Measurements from ENCODE around the gene PNISR. TPM values are rescaled to one million over a fixed set of nuclear protein-coding genes. Genes with fewer than 3 reads are reported as not detected.

Gene PNISR
- total RNA-seq, 1 donor from 2014 or later, result 151 TPM

DNA sequence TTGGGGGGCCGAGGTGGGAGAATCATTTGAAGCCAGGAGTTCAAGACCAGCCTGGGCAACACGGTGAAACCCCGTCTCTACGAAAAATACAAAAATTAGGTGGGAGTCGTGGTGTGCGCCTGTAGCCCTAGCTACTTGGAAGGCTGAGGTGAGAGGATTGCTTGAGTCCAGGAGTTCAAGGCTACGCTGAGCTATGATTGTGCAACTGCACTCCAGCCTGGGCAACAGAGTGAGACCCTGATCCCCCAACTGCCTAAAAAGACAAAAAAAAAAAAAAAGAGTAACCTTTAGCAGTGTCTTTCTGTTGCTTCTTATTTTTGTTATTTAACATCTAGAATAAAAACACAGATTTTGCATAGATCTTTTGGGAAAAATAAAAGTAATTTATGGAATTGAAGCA lies 18.0 kb downstream of the PNISR start:
- TF ChIP-seq, protein P1, sequence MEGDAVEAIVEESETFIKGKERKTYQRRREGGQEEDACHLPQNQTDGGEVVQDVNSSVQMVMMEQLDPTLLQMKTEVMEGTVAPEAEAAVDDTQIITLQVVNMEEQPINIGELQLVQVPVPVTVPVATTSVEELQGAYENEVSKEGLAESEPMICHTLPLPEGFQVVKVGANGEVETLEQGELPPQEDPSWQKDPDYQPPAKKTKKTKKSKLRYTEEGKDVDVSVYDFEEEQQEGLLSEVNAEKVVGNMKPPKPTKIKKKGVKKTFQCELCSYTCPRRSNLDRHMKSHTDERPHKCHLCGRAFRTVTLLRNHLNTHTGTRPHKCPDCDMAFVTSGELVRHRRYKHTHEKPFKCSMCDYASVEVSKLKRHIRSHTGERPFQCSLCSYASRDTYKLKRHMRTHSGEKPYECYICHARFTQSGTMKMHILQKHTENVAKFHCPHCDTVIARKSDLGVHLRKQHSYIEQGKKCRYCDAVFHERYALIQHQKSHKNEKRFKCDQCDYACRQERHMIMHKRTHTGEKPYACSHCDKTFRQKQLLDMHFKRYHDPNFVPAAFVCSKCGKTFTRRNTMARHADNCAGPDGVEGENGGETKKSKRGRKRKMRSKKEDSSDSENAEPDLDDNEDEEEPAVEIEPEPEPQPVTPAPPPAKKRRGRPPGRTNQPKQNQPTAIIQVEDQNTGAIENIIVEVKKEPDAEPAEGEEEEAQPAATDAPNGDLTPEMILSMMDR (conservative IDR thresholded peaks at IDR 0.05), result no peak
- Mint-ChIP-seq H3K9me3 (no peaks in the 10 kb centered on the region), H3K27ac (no peak overlapping the region), H3K36me3 (peaks cover 41% of the 10 kb centered on the region), H3K4me1 (ENCODE audit: unreplicated experiment) (no peaks in the 10 kb centered on the region), H3K27me3 (no peaks in the 10 kb centered on the region), H3K4me3 (no peak overlapping the region)
- no peak for DNase-seq (ENCODE audit: extremely low spot score, unreplicated experiment)

- H3K9me3 Mint-ChIP-seq, result no peaks in the 10 kb centered on the region
- H3K4me3 Mint-ChIP-seq, result no peak overlapping the region
- peaks cover 34% of the 10 kb centered on the region for H3K36me3 Mint-ChIP-seq
- H3K27ac Mint-ChIP-seq, result no peak overlapping the region
- TF ChIP-seq, protein P1 (conservative IDR thresholded peaks at IDR 0.05), result no peak
- no peak for DNase-seq (ENCODE audit: extremely low spot score, unreplicated experiment)
- no peaks in the 10 kb centered on the region for H3K27me3 Mint-ChIP-seq
- H3K4me1 Mint-ChIP-seq (ENCODE audit: unreplicated experiment), result no peaks in the 10 kb centered on the region
Measured at GRCh38 chr6:99402448-99402847, 22.7 kb downstream of the PNISR start.

GRCh38 chr6:99397287-99397686 lies 27.8 kb downstream of the PNISR start:
- TF ChIP-seq, protein P1 (conservative IDR thresholded peaks at IDR 0.05), result no peak
- no peaks in the 10 kb centered on the region for H3K27me3 Mint-ChIP-seq
- H3K9me3 Mint-ChIP-seq, result no peaks in the 10 kb centered on the region
- H3K36me3 Mint-ChIP-seq, result peaks cover 13% of the 10 kb centered on the region
- H3K27ac Mint-ChIP-seq, result no peak overlapping the region
- H3K4me3 Mint-ChIP-seq, result no peak overlapping the region
- peaks cover 6% of the 10 kb centered on the region for H3K4me1 Mint-ChIP-seq (ENCODE audit: unreplicated experiment)
- DNase-seq (ENCODE audit: extremely low spot score, unreplicated experiment), result no peak

DNA sequence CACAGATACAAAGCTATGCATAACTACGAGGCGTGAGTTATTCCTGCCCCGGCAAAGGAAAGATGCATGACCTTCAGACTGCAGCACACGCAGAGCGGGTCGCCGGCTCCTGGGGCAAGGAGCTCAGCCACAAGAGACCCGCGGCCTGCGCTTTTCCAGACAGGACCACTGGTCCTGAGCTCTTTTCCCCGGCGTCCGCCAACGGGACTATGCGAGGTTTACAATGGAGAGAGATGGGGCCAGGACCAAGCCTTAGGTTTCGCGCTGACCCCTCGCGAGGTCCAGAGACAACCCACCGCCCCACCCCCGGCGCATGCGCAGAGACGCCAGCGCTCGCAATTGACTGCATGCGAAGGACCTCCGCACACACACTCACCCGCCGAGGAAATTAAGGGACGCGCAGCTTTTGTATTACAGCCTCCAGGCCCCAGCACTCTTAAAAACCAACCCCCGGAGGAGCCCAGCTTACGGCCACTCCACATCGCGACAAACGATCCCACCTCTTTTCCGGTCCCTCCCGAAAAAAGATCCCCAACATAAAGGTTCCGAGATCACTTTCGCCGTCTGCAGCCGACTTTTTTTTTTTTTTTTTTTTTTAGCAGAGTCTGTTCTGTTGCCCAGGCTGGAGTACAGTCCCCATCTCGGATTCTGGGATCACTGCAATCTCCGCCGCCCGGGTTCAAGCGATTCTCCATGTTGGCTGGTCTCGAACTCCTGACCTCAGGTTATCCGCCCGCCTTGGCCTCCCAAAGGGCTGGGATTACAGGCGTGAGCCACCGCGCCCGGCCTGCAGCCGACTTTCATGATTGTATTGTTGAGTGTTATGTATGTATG lies 31.2 kb downstream of the PNISR start, which contains the start of gene COQ3:
COQ3 (minus strand) TSS at position 498 of the 834 bp plus-strand sequence; CDS start at position 482, 16 bp downstream.
- TF ChIP-seq, protein P1 (conservative IDR thresholded peaks at IDR 0.05), result no peak
- DNase-seq (ENCODE audit: extremely low spot score, unreplicated experiment), result peak; percentile 94
- peak within 1 kb of the TSS; percentile 97 for H3K4me3 Mint-ChIP-seq
- H3K9me3 Mint-ChIP-seq, result no peaks in the 10 kb centered on the region
- H3K27ac Mint-ChIP-seq, result peak within 1 kb of the TSS; percentile 93
- H3K36me3 Mint-ChIP-seq, result no peaks in the 10 kb centered on the region
- H3K4me1 Mint-ChIP-seq (ENCODE audit: unreplicated experiment), result peaks cover 6% of the 10 kb centered on the region
- H3K27me3 Mint-ChIP-seq, result no peaks in the 10 kb centered on the region

DNA sequence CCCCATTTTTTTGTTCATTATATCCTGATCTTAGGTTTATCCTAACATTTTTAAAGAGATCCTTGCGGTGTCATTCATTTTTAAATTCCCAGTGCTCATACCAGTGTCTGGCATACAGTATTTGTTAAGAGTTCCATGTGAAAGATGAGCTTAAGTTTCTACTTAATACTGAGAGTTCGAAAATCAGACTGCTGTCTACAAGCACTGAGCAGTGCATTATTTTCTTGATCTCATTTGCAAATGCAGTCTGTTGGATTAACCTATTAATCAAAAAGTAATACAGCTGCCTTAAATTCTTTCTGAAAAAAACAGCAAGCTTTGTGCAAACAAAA lies 31.8 kb downstream of the PNISR start:
- no peaks in the 10 kb centered on the region for H3K27me3 Mint-ChIP-seq
- TF ChIP-seq, protein P1 (conservative IDR thresholded peaks at IDR 0.05), result no peak
- H3K9me3 Mint-ChIP-seq, result no peaks in the 10 kb centered on the region
- peak overlapping the region; percentile 97 for H3K4me3 Mint-ChIP-seq
- no peaks in the 10 kb centered on the region for H3K36me3 Mint-ChIP-seq
- DNase-seq (ENCODE audit: extremely low spot score, unreplicated experiment), result no peak
- peaks cover 6% of the 10 kb centered on the region for H3K4me1 Mint-ChIP-seq (ENCODE audit: unreplicated experiment)
- H3K27ac Mint-ChIP-seq, result peak overlapping the region; percentile 93

Data from type B pancreatic cell (in vitro differentiated cells).